AG09319 (cell line): Measurements from ENCODE around the gene SAMD11.

Experiments
- DNase-seq: peaks from one replicate; pipeline ENCODE4 v3.0.0-alpha.2; 2010; ENCODE audit warnings: low read depth; ENCODE audit errors: extremely low read depth
- CTCF ChIP-seq: IDR thresholded peaks from 2 replicates; pipeline ENCODE4 v1.5.1; 2011; ENCODE audit warnings: low read depth, mild to moderate bottlenecking, inconsistent platforms, low read length, moderate library complexity

SAMD11 gene

GRCh38 chr1:941015-941587 lies 17.4 kb downstream of the SAMD11 start:
- TF ChIP-seq CTCF = no peak

GRCh38 chr1:941588-942383 lies 18.1 kb downstream of the SAMD11 start:
- peak; percentile 29 for DNase-seq
- no peak for TF ChIP-seq CTCF

More at GRCh38 chr1:941015-941587, 17.4 kb downstream of the SAMD11 start:
- DNase-seq = no peak

- no peak for DNase-seq
- TF ChIP-seq CTCF = no peak
These were observed 18.7 kb downstream of the SAMD11 start for GRCh38 chr1:942411-942821.

GRCh38 chr1:942864-943533 lies 19.3 kb downstream of the SAMD11 start:
- TF ChIP-seq CTCF = no peak
- DNase-seq = no peak

- TF ChIP-seq CTCF = no peak
- no peak for DNase-seq
These were observed 20.0 kb downstream of the SAMD11 start for GRCh38 chr1:943545-944340.

GRCh38 chr1:944341-945325 lies 20.9 kb downstream of the SAMD11 start:
- TF ChIP-seq CTCF = no peak
- no peak for DNase-seq
